ENCODE data around the gene GFRA1.

Gene GFRA1

DNA sequence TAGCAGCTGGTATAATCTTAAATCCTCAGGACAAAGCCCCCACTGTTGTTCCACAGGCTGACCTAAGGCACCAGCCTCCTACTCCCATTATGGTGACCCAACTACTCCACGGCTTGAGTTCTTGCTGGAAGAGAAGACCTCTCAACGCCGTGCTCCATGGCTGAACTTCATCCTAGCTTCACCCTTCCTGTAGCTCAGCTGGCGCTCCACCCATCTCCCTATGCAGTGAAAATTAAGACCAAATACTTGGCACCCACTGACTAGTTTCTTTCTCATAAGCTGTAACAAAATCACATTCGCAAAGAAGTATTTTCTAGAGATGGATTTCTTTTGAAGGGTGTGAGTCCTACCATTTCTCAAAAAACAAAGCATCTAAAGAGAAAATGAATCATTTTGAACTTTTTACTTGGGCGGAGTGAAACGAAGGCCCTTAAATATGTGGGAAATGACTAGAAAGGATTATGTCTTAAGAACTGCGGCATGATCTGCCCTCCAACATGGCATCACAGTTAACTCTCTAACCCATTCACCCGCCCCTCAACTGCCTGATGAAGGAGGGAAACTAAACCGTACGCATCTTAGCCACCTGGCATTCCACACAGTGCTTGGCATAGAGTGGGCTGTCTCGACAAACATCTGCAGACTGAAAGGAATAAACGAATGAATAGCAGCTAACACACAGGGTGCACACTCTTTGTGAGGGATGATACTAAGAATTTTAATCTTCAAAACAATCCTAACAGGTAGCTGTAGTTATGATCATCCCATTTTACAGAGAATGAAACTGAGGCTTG, 32.7 kb downstream of the GFRA1 start:
- no peak for DNase-seq

GRCh38 chr10:116239229-116239628, 33.8 kb downstream of the GFRA1 start:
- DNase-seq: no peak

DNA sequence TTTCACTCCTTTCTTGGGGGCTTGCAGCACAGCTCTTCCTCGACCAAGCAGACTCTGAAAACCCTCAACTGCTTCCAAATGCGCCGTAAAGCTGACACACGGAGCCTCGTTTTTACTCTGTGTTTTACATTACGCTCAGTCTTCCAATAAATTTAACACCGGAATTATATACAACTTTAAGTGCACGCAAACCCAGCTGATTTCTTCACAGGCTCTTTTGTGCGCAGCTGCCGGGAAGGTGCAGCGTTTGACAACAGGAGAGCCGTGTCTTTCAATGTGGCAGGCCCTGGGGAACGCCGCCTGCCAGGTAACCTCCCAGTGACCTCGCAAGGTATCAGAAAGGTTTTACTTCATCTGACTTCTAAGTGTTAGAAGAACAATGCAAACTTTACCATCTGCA, 35.0 kb downstream of the GFRA1 start:
- DNase-seq: no peak

DNA sequence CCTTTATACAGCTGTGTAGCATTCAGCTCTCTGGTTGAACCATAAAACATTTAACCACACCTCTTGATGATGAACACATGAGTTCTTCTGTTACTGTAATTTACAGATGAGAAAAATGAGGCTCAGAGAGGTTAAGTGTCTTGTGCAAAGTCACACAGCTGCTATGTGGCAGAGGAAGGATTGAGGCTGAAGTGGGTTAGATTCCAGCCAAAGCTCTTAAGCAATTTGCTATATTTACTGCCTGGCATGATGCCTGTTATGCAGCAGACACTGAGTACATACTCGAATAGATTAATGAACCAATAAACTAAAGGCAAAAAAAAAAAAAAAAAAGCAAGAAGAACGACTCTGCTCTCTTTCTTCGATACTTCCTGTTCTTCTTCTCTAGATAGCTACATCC, 35.7 kb downstream of the GFRA1 start:
- DNase-seq: no peak

- no peak for DNase-seq
These were observed 39.8 kb downstream of the GFRA1 start for GRCh38 chr10:116233230-116233629.

DNA sequence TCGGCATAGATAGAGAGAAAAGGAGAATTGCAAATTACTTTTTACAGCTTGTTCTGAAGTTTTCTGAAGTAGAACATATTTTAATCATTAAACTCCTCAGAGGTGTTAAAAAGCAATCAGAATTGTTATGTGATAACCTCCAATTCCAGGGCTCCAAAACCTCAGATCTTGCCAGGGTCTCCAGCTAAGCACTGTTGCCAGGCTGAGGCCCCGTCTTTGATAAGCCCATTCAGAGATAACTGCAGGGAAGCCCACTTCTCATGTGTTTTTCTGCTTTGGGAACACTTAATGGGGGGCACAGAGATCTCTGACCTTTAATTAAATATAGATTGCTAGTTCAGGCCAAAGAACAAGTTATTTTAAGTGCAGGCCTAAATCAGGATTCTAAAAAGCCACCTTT, 40.4 kb downstream of the GFRA1 start:
- no peak for DNase-seq

DNA sequence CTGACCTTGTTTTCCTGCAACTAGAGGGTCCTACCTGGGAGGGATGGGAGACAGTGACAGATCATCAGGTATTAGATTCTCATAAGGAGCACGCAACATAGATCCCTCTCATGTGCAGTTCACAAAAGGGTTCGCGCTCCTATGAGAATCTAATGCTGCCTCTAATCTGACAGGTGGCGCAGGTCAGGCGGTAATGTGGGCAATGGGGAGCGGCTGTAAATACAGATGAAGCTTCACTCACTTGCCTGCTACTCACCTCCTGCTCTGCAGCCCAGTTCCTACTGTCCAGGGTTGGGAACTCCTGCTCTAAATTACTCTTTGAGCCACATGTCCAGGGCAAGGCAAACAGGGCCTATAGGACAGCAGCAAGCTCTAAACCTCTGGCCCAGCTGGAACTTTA, 46.2 kb downstream of the GFRA1 start:
- DNase-seq: no peak

- no peak for DNase-seq
These were observed 47.0 kb downstream of the GFRA1 start for GRCh38 chr10:116226053-116226452.

- DNase-seq: no peak
These were observed 49.7 kb downstream of the GFRA1 start for GRCh38 chr10:116223289-116223688.

GRCh38 chr10:116221053-116221452, 52.0 kb downstream of the GFRA1 start:
- no peak for DNase-seq

GRCh38 chr10:116216676-116217075, 56.3 kb downstream of the GFRA1 start:
- no peak for DNase-seq

DNA sequence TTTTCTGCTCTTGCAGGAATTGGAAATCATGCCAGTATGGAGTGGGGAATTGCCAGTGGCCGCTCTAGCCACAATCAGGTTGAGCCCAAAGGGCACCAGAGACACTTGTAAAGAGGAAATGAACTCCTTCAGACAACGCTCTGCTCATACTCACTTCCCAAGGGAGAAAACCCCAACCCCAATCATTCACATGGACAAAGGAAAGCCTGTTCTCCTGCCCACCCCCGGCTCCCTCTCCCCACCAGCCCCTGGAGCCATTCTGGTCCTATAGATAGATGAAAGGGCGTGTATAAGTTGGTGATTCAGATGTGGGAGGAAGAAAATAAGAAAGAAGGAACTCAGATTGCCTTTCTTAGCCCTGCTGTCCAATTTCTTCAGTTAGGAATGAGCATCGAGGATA, 57.4 kb downstream of the GFRA1 start:
- no peak for DNase-seq

DNA sequence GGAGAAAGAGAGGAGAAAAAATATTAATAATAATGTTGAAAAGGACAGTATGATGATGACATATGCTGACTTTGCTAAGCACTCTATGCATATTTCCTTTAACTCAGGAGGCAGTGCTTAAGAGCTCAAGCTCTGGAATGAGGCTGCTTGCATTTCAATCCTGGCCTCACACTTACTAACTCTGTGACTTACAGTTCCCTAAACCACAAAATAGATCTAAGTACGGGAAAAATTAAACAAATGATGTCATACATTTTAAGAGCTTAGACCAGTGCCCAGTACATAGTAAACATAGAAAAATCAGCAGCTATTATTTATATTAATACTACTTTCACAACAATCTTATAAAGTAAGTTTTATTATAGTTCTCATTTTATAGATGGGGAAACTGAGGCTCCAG, 61.3 kb downstream of the GFRA1 start:
- DNase-seq: no peak

- DNase-seq: no peak
These were observed 62.2 kb downstream of the GFRA1 start for GRCh38 chr10:116210588-116211346.

- no peak for DNase-seq
These were observed 63.2 kb downstream of the GFRA1 start for GRCh38 chr10:116209781-116210180.

- peak; percentile 2 for DNase-seq
These were observed 63.9 kb downstream of the GFRA1 start for GRCh38 chr10:116208956-116209567.

DNA sequence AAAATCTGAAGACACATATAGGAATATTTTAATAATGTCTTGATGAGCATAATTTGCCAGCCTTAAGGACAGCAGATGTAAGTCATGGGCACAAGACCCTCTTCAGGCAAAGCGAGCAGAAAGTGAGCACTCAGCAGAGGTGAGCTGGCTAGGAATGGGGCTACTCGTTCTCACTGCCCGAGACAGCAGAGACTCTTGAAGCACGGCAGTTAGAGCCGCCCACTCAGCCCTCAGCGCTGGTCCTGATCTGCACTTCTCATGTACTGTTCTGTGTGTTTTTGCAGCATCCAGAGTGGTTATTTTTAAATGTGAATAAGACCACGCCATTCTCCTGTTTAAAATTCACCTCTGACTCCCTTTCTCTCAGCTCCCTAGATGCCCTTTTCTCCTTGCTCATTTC, 65.3 kb downstream of the GFRA1 start:
- no peak for DNase-seq

- no peak for DNase-seq
These were observed 69.3 kb downstream of the GFRA1 start for GRCh38 chr10:116203661-116204060.

GRCh38 chr10:116201670-116202430, 71.2 kb downstream of the GFRA1 start:
- DNase-seq: no peak

DNA sequence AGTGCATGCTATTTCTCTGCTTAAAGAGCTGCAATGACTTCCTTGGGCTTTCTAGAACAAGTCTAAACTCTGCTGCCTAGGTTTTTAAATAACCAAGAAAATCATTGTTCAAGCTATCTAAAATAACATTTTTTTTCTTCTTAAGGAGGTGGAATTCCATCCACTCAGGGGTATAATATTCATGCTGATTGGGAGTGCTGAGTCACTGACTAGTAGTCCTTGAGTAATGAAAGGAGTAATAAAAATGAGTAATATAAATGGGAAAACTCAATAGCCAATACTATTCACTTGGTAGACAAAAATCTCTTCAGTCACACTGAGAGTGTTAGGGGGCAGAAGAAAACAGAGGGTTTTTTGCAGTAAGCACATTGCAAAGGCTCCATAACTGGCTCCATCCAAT, 72.0 kb downstream of the GFRA1 start:
- DNase-seq: no peak

GRCh38 chr10:116198676-116199035, 74.3 kb downstream of the GFRA1 start:
- DNase-seq: no peak

- no peak for DNase-seq
These were observed 74.9 kb downstream of the GFRA1 start for GRCh38 chr10:116197946-116198675.

DNA sequence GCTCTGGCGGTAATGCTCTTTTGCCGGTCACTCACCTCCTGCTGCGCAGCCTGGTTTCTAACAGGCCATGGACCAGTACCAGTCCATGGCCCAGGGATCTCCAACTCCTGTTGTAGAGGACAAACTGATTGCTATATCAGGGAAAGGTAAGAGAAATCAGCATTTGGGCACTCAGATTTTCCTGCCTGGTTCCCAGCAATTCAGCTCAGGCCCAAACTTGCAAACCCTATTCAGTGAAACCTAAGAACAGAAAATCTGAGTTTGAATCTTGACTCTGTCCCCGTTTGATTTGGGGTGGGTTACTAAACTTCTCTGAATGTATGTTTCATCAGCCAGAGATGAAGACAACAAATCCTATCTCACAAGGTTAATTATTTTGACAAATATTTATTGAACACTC, 77.4 kb downstream of the GFRA1 start:
- DNase-seq: no peak

Measured in hematopoietic multipotent progenitor cell treated with erythropoietin and hydrocortisone succinate and interleukin-3 and kit ligand, for 6 days (in vitro differentiated cells).